K562 (cell line): ENCODE data around the gene ANGPTL3. TPM values are rescaled to one million over a fixed set of nuclear protein-coding genes. Genes with fewer than 3 reads are reported as not detected.
"Not testable (repeated sequence)": the region's sequence is repeated elsewhere in the genome, so short reads cannot be mapped to it uniquely, and the experiment has no call there.

ENCODE experiments used
- ATAC-seq: fragments of 200-7000 bp; cut with Tn5 transposase; 3 replicates; pipeline ENCODE4 v1.9.1; 2020; ENCODE audit warnings: moderate library complexity
- BruUV-seq: library from RNA; stranded (reverse); fragments of 400-500 nt; replicated peaks from 2 replicates; lab custom pipeline; 2021; lab: Mats Ljungman, UMichigan
- CTCF ChIA-PET: fragments of 300-600 bp; formaldehyde crosslinking; extraction: SDS; loops from one replicate; lab custom pipeline; 2021; ENCODE audit warnings: low intra/inter-chr PET ratio; lab: Yijun Ruan, JAX
- POLR2A ChIA-PET: fragments of 300-600, 350-650 bp; sonication (Branson Sonifier 250); formaldehyde crosslinking; extraction: SDS; loops from one replicate; lab custom pipeline; 2021; ENCODE audit warnings: antibody characterized with exemption, inconsistent platforms; lab: Yijun Ruan, JAX
- DNase-seq, 4 experiments: peaks; one replicate each; pipeline versions ENCODE4 v3.0.0 to v3.0.0-alpha.2; 2011 to 2018; ENCODE audit warnings: low spot score in 3 of 4, mixed read lengths in 3 of 4; ENCODE audit errors: extremely low read depth in 1 of 4
- FAIRE-seq: peaks from 2 replicates; lab custom pipeline; 2011; peaks lifted over from hg19 to GRCh38; lab: Jason Lieb, UNC
- H2AFZ ChIP-seq: 2 replicates; pipeline ENCODE4 v1.6.0; 2011; ENCODE audit warnings: low read depth, low read length, control low read depth, inconsistent platforms
- H3K27ac ChIP-seq: fragments of 200-600 bp; 3 replicates; pipeline ENCODE4 v1.8.0; 2011; ENCODE audit warnings: low read depth, mild to moderate bottlenecking, control low read depth, inconsistent platforms, low read length, moderate library complexity, mixed read lengths; ENCODE audit errors: extremely low read depth
- H3K27me3 ChIP-seq, 2 experiments: fragments of 300-600 bp in 1 of 2; 2 replicates in 1 of 2; 3 replicates in 1 of 2; pipeline versions ENCODE4 v1.6.0 to v1.8.0; 2011; ENCODE audit warnings: inconsistent platforms in 2 of 2, low read length in 2 of 2, mild to moderate bottlenecking in 1 of 2, mixed read lengths in 1 of 2, moderate library complexity in 1 of 2; ENCODE audit not compliant: control insufficient read depth in 2 of 2, insufficient read depth in 2 of 2
- H3K36me3 ChIP-seq: fragments of 300-600 bp; 3 replicates; pipeline ENCODE4 v1.8.0; 2011; ENCODE audit warnings: mild to moderate bottlenecking, low read length, inconsistent platforms; ENCODE audit not compliant: control insufficient read depth, insufficient read depth
- H3K4me1 ChIP-seq, 2 experiments: fragments of 200-600 bp in 1 of 2; replicated peaks in 1 of 2; 2 replicates in 1 of 2; 3 replicates in 1 of 2; pipeline versions ENCODE4 v1.5.1 to v1.8.0; 2011; ENCODE audit warnings: inconsistent platforms in 2 of 2, low read length in 2 of 2, mild to moderate bottlenecking in 1 of 2, mixed read lengths in 1 of 2, moderate library complexity in 1 of 2; ENCODE audit not compliant: control insufficient read depth in 2 of 2, insufficient read depth in 2 of 2
- H3K4me2 ChIP-seq: 2 replicates; pipeline ENCODE4 v1.6.1; 2011; ENCODE audit warnings: low read length, control low read depth, inconsistent platforms, mixed read lengths; ENCODE audit not compliant: insufficient read depth
- H3K4me3 ChIP-seq: fragments of 200-600 bp; sonication (generic), shearing (Covaris generic); 2 replicates; pipeline ENCODE4 v1.5.1; 2016; ENCODE audit warnings: control low read depth, inconsistent platforms
- H3K79me2 ChIP-seq: fragments of 200-600 bp; 3 replicates; pipeline ENCODE4 v1.8.0; 2011; ENCODE audit warnings: low read length, inconsistent platforms; ENCODE audit not compliant: control insufficient read depth, insufficient read depth
- H3K9ac ChIP-seq, 2 experiments: 2 replicates each; pipeline versions ENCODE4 v1.6.0 to v1.6.1; 2011; ENCODE audit warnings: low read depth in 2 of 2, low read length in 2 of 2, control low read depth in 1 of 2, inconsistent platforms in 1 of 2, mild to moderate bottlenecking in 1 of 2, mixed read lengths in 1 of 2; ENCODE audit not compliant: insufficient read depth in 1 of 2
- H3K9me1 ChIP-seq: one replicate; pipeline ENCODE4 v1.6.0; 2011; ENCODE audit warnings: inconsistent platforms, mild to moderate bottlenecking, low read length, moderate library complexity; ENCODE audit not compliant: control insufficient read depth, insufficient read depth
- H3K9me3 ChIP-seq: replicated peaks from 2 replicates; pipeline ENCODE4 v1.5.1; 2011; ENCODE audit warnings: low read depth, low read length, inconsistent platforms; ENCODE audit not compliant: control insufficient read depth, insufficient read depth
- H4K20me1 ChIP-seq: replicated peaks from 2 replicates; pipeline ENCODE4 v1.6.1; 2011; ENCODE audit warnings: low read length, inconsistent platforms, mixed read lengths; ENCODE audit not compliant: control insufficient read depth, insufficient read depth
- BCOR ChIP-seq: fragments of 450-650 bp; IDR thresholded peaks from 2 replicates; pipeline ENCODE4 v1.6.1; 2016
- DACH1 ChIP-seq: fragments of 450-650 bp; IDR thresholded peaks from 2 replicates; pipeline ENCODE4 v1.6.1; 2018; ENCODE audit not compliant: partially characterized antibody
- E2F4 ChIP-seq: sonication (generic); formaldehyde crosslinking; IDR thresholded peaks from 2 replicates; pipeline ENCODE4 v1.8.0; 2022; ENCODE audit warnings: mild to moderate bottlenecking, low read depth, missing genetic modification reagents
- EGR1 ChIP-seq: fragments of 450-650 bp; conservative IDR thresholded peaks from 2 replicates; pipeline ENCODE4 v1.6.1; 2017; ENCODE audit warnings: mild to moderate bottlenecking
- STAT5B ChIP-seq: fragments of 250-450 bp; sonication (Bioruptor Pico); IDR thresholded peaks from 2 replicates; pipeline ENCODE4 v1.8.0; 2021; ENCODE audit warnings: mild to moderate bottlenecking, inconsistent platforms
- ZBTB2 ChIP-seq: fragments of 450-650 bp; IDR thresholded peaks from 2 replicates; pipeline ENCODE4 v1.6.1; 2016; ENCODE audit warnings: antibody characterized with exemption
- ZC3H11A ChIP-seq: IDR thresholded peaks from 2 replicates; pipeline ENCODE4 v1.6.1; 2012; ENCODE audit warnings: low read depth, low read length, improper control_type of control experiment
- ZNF134 ChIP-seq: fragments of 250-450 bp; sonication (Bioruptor Pico); conservative IDR thresholded peaks from 2 replicates; pipeline ENCODE4 v1.4.0; 2020
- ZNF146 ChIP-seq: IDR thresholded peaks from one replicate; pipeline ENCODE4 v1.6.1; 2018; ENCODE audit warnings: missing compliant biosample characterization; ENCODE audit not compliant: unreplicated experiment
- ZNF197 ChIP-seq: fragments of 200-800 bp; sonication (Bioruptor generic); IDR thresholded peaks from 2 replicates; pipeline ENCODE4 v1.6.1; 2016; ENCODE audit warnings: low read depth, missing genetic modification characterization, missing compliant biosample characterization
- ZNF224 ChIP-seq: sonication (generic); formaldehyde crosslinking; IDR thresholded peaks from 2 replicates; pipeline ENCODE4 v1.8.0; 2022; ENCODE audit warnings: mild to moderate bottlenecking, missing genetic modification reagents
- WGBS: fragments of 100-300 bp; shearing (Covaris generic); methylation state at CpG from one replicate; pipeline ENCODE4 v1.1.6; 2016; ENCODE audit warnings: low coverage, mixed read lengths; ENCODE audit not compliant: insufficient coverage; ENCODE audit errors: missing lambda C conversion rate; 5-methylcytosine and 5-hydroxymethylcytosine counted together
- in situ Hi-C: fragments of 300-500 bp; cut with MboI; formaldehyde crosslinking; loops from 4 replicates; pipeline ENCODE4 v1.15.0; 2018; ENCODE audit warnings: inconsistent platforms, mixed read lengths
- intact Hi-C: fragments of 100-400 bp; cut with micrococcal nuclease; formaldehyde crosslinking; loops from 2 replicates; pipeline ENCODE4 v1.14.2; 2022
- polyA plus RNA-seq, 8 experiments: library from polyadenylated mRNA; depleted of rRNA in 4 of 8; stranded (reverse) in 5 of 8; unstranded in 3 of 8; fragments of >200 nt; fragmentation: Nextera tagmentation in 2 of 8; fragmentation: Illumina TruSeq in 1 of 8; extraction: Ambion mirVana in 2 of 8; extraction: Trizol in 1 of 8; gene quantifications; 2 replicates each; pipeline versions ENCODE4 v1.2.1 to v1.2.3, GENCODE V29; 2011 to 2014; ENCODE audit warnings: inconsistent platforms in 1 of 8, missing spikeins in 1 of 8
- total RNA-seq, 7 experiments: library from RNA; depleted of rRNA in 6 of 7; stranded (reverse); fragments of >200 nt in 6 of 7; fragmentation: Illumina TruSeq in 2 of 7; extraction: Trizol in 2 of 7; gene quantifications; 2 replicates each; pipeline versions ENCODE4 v1.2.1 to v1.2.3, GENCODE V29; 2011 to 2021; ENCODE audit warnings: low replicate concordance in 1 of 7
- TF ChIP-seq, protein P1 (sequence below), 2 experiments: IDR thresholded peaks; 2 replicates each; pipeline ENCODE4 v1.6.1; 2012; ENCODE audit warnings: improper control_type of control experiment in 2 of 2, low read depth in 2 of 2, low read length in 2 of 2, borderline replicate concordance in 1 of 2

The ANGPTL3 gene
- total and polyA plus RNA-seq, 9 of the 15 experiments (the other 6 are each of a cell fraction or from before 2014, with no cell fraction given) = not detected

- intact Hi-C loops, H3K79me2 ChIP-seq: not testable (repeated sequence)
Observed at GRCh38 chr1:62610588-62610987, 13.3 kb downstream of the ANGPTL3 start.

GRCh38 chr1:62612770-62613169, 15.4 kb downstream of the ANGPTL3 start:
- H3K4me2 ChIP-seq = no peak overlapping the region
- no peaks in the 10 kb centered on the region for H3K36me3 ChIP-seq
- intact Hi-C loops (no loop called here), in situ Hi-C loops (no loop called here)
- no peaks in the 10 kb centered on the region for H3K9me1 ChIP-seq
- DNase-seq (no peak), ATAC-seq (no peak), FAIRE-seq (no peak)
- H4K20me1 ChIP-seq = no peaks in the 10 kb centered on the region
- no peaks in the 10 kb centered on the region for H3K4me1 ChIP-seq
- no peaks in the 10 kb centered on the region for H3K9me3 ChIP-seq
- ChIA-PET POLR2A (no interaction called here), CTCF (no interaction called here)
- 81% methylated on average over 2 of the region's 2 CpGs for WGBS
- H3K27me3 ChIP-seq = no peaks in the 10 kb centered on the region
- no peak overlapping the region for H2AFZ ChIP-seq
- no peak overlapping the region for H3K27ac ChIP-seq
- H3K79me2 ChIP-seq = no peaks in the 10 kb centered on the region
- H3K4me3 ChIP-seq = no peak overlapping the region
- H3K9ac ChIP-seq = no peak overlapping the region
- no TSS peak for BruUV-seq
- TF ChIP-seq E2F4 (CRISPR knock-in tag) (no peak), ZNF134 (CRISPR knock-in tag) (no peak), ZNF197 (CRISPR knock-in tag) (no peak), STAT5B (CRISPR knock-in tag) (no peak), DACH1 (no peak), ZC3H11A (no peak), ZBTB2 (no peak), ZNF224 (CRISPR knock-in tag) (no peak), EGR1 (no peak)
- TF ChIP-seq, protein P1, sequence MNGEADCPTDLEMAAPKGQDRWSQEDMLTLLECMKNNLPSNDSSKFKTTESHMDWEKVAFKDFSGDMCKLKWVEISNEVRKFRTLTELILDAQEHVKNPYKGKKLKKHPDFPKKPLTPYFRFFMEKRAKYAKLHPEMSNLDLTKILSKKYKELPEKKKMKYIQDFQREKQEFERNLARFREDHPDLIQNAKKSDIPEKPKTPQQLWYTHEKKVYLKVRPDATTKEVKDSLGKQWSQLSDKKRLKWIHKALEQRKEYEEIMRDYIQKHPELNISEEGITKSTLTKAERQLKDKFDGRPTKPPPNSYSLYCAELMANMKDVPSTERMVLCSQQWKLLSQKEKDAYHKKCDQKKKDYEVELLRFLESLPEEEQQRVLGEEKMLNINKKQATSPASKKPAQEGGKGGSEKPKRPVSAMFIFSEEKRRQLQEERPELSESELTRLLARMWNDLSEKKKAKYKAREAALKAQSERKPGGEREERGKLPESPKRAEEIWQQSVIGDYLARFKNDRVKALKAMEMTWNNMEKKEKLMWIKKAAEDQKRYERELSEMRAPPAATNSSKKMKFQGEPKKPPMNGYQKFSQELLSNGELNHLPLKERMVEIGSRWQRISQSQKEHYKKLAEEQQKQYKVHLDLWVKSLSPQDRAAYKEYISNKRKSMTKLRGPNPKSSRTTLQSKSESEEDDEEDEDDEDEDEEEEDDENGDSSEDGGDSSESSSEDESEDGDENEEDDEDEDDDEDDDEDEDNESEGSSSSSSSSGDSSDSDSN (IDR thresholded peaks at IDR 0.05; ENCODE audit: borderline replicate concordance in 1 of 2, low read depth in 2 of 2, low read length in 2 of 2) = no peak

More at GRCh38 chr1:62610588-62610987, 13.3 kb downstream of the ANGPTL3 start:
- H3K4me2 ChIP-seq, H3K9me1 ChIP-seq, H3K27ac ChIP-seq, H3K27me3 ChIP-seq, H2AFZ ChIP-seq, BruUV-seq, H3K9me3 ChIP-seq, H4K20me1 ChIP-seq, H3K9ac ChIP-seq, ATAC-seq, in situ Hi-C loops, H3K36me3 ChIP-seq, DNase-seq, FAIRE-seq, H3K4me3 ChIP-seq, H3K4me1 ChIP-seq, POLR2A ChIA-PET: not testable (repeated sequence)
- CTCF ChIA-PET = interaction anchor here (0.7 kb wide), 1 partner anchor 970 kb away, joined by 3 read pairs; no protein-coding TSS in a partner anchor
- 100% methylated on average over 1 of the region's 1 CpG for WGBS
- TF ChIP-seq BCOR = peak; percentile 53; the same call in 1 of the 2 replicates
- TF ChIP-seq ZNF146 = peak; percentile 43
